ENCODE measurements around the gene B4GALNT3. TPM values are rescaled to one million over a fixed set of nuclear protein-coding genes. Genes with fewer than 3 reads are reported as not detected.

The B4GALNT3 gene
- total and polyA plus RNA-seq, 10 of the 15 experiments (the other 5 are each of a cell fraction or from before 2014, with no cell fraction given): 0.05 to 4.2 (median 2.7) TPM; not detected in 1

GRCh38 chr12:482061-482460 is 22.3 kb downstream of the B4GALNT3 start:
- no peak overlapping the region for H3K9ac ChIP-seq (ENCODE audit: control insufficient read depth, insufficient read depth, low read length)
- no peak overlapping the region for H3K27ac ChIP-seq (ENCODE audit: control insufficient read depth, insufficient read depth)
- ChIA-PET RAD21 (ENCODE audit: unreplicated experiment) (no interaction called here), CTCF (no interaction called here), SMC1A (ENCODE audit: uncharacterized antibody, unreplicated experiment) (interaction anchor here (0.5 kb wide), 1 partner anchor 66 kb away, joined by 3 read pairs; no protein-coding TSS in a partner anchor), POLR2A (no interaction called here)
- WGBS (ENCODE audit: insufficient coverage, insufficient replicate concordance, low lambda C conversion rate, missing lambda C conversion rate): 64% methylated on average over 3 of the region's 3 CpGs
- no TSS peak for BruUV-seq (replicated peaks)
- no peaks in the 10 kb centered on the region for H3K4me1 ChIP-seq (ENCODE audit: control insufficient read depth, insufficient read depth, low read length)
- TF ChIP-seq TAF1 (IDR thresholded peaks at IDR 0.05; ENCODE audit: borderline replicate concordance, low read depth, low read length) (no peak), CBFB (IDR thresholded peaks at IDR 0.05; ENCODE audit: low read depth) (no peak)
- H3K36me3 ChIP-seq (ENCODE audit: control insufficient read depth in 2 of 2, insufficient read depth in 2 of 2, low read length in 1 of 2): no peaks in the 10 kb centered on the region
- no peak for FAIRE-seq
- no peaks in the 10 kb centered on the region for H3K79me2 ChIP-seq (ENCODE audit: control insufficient read depth, insufficient read depth, low read length)
- H4K20me1 ChIP-seq (ENCODE audit: control insufficient read depth, insufficient read depth): no peaks in the 10 kb centered on the region
- intact Hi-C loops (cut with micrococcal nuclease; ENCODE audit: unreplicated experiment): no loop called here
- H3K4me2 ChIP-seq (ENCODE audit: control insufficient read depth, insufficient read depth): no peak overlapping the region
- peaks cover 3% of the 10 kb centered on the region in 2 experiments; a peak in 3 of 4 replicates for H3K27me3 ChIP-seq (replicated peaks in 1 of 2; ENCODE audit: control insufficient read depth in 2 of 2, insufficient read depth in 2 of 2, low read length in 1 of 2)
- no peak overlapping the region for H3K4me3 ChIP-seq
- no peak for ATAC-seq
- in situ Hi-C loops (cut with MboI): no loop called here
- no peak for DNase-seq (ENCODE audit: low read depth, low spot score)
- no peak overlapping the region for H2AFZ ChIP-seq (ENCODE audit: control insufficient read depth, low read depth, low read length)
- H3K9me3 ChIP-seq (replicated peaks; ENCODE audit: control insufficient read depth, insufficient read depth, low read length): no peaks in the 10 kb centered on the region

GRCh38 chr12:484096-484495 is 24.4 kb downstream of the B4GALNT3 start:
- intact Hi-C loops (cut with micrococcal nuclease; ENCODE audit: unreplicated experiment) (no loop called here), in situ Hi-C loops (cut with MboI) (no loop called here)
- ChIA-PET CTCF (no interaction called here), POLR2A (no interaction called here), SMC1A (ENCODE audit: uncharacterized antibody, unreplicated experiment) (no interaction called here), RAD21 (ENCODE audit: unreplicated experiment) (interaction anchor here (1.3 kb wide), 1 partner anchor 11 kb away, joined by 3 read pairs; no protein-coding TSS in a partner anchor)
- Histone ChIP-seq H3K79me2 (ENCODE audit: control insufficient read depth, insufficient read depth, low read length) (no peaks in the 10 kb centered on the region), H3K4me3 (no peak overlapping the region), H3K4me1 (ENCODE audit: control insufficient read depth, insufficient read depth, low read length) (no peaks in the 10 kb centered on the region), H3K9ac (ENCODE audit: control insufficient read depth, insufficient read depth, low read length) (no peak overlapping the region), H3K27me3 (replicated peaks in 1 of 2; ENCODE audit: control insufficient read depth in 2 of 2, insufficient read depth in 2 of 2, low read length in 1 of 2) (peaks cover 3% of the 10 kb centered on the region in 2 experiments; a peak in 3 of 4 replicates), H3K9me3 (replicated peaks; ENCODE audit: control insufficient read depth, insufficient read depth, low read length) (no peaks in the 10 kb centered on the region), H3K4me2 (ENCODE audit: control insufficient read depth, insufficient read depth) (no peak overlapping the region), H3K27ac (ENCODE audit: control insufficient read depth, insufficient read depth) (no peak overlapping the region), H3K36me3 (ENCODE audit: control insufficient read depth in 2 of 2, insufficient read depth in 2 of 2, low read length in 1 of 2) (no peaks in the 10 kb centered on the region), H2AFZ (ENCODE audit: control insufficient read depth, low read depth, low read length) (no peak overlapping the region), H4K20me1 (ENCODE audit: control insufficient read depth, insufficient read depth) (no peaks in the 10 kb centered on the region)
- no TSS peak for BruUV-seq (replicated peaks)
- FAIRE-seq: no peak
- TF ChIP-seq BHLHE40 (IDR thresholded peaks at IDR 0.05; ENCODE audit: borderline replicate concordance in 1 of 2, low read depth in 2 of 2, low read length in 1 of 2) (peak in 1 of 2 experiments; percentile 13; a peak in 1 of 4 replicates), CTCF (IDR thresholded peaks at IDR 0.05 in 2 of 3, conservative IDR thresholded peaks at IDR 0.05 in 1 of 3; ENCODE audit: control insufficient read depth in 2 of 3, extremely low read depth in 1 of 3, insufficient read depth in 1 of 3, low read depth in 3 of 3, low read length in 3 of 3) (no peak)
- 11% methylated on average over 11 of the region's 11 CpGs for WGBS (ENCODE audit: insufficient coverage, insufficient replicate concordance, low lambda C conversion rate, missing lambda C conversion rate)
- no peak for ATAC-seq
- DNase-seq (ENCODE audit: low read depth, low spot score): no peak

All from GM12878 (cell line).